Measurements from ENCODE around the gene KLRB1. TPM values are rescaled to one million over a fixed set of nuclear protein-coding genes. Genes with fewer than 3 reads are reported as not detected.

The KLRB1 gene
- total and polyA plus RNA-seq, 2 of the 13 experiments (the other 11 are each of a cell fraction or from before 2014, with no cell fraction given): not detected

- Histone ChIP-seq H3K27me3 (ENCODE audit: control insufficient read depth in 1 of 2, insufficient read depth in 2 of 2, low read length in 2 of 2) (no peaks in the 10 kb centered on the region), H3K9me3 (ENCODE audit: low read length) (no peaks in the 10 kb centered on the region), H4K20me1 (ENCODE audit: insufficient read depth, low read length) (no peaks in the 10 kb centered on the region), H3K36me3 (replicated peaks in 1 of 2; ENCODE audit: control insufficient read depth in 1 of 2, insufficient read depth in 2 of 2, low read length in 2 of 2) (no peaks in the 10 kb centered on the region), H2AFZ (ENCODE audit: low read length) (no peak overlapping the region), H3K4me3 (replicated peaks in 1 of 3; ENCODE audit: insufficient read depth in 1 of 3, low read depth in 2 of 3, low read length in 3 of 3) (no peak overlapping the region), H3K4me2 (ENCODE audit: low read depth, low read length) (no peak overlapping the region), H3K4me1 (ENCODE audit: insufficient read depth, low read length) (no peaks in the 10 kb centered on the region), H3K79me2 (ENCODE audit: insufficient read depth, low read length) (no peaks in the 10 kb centered on the region), H3K27ac (ENCODE audit: extremely low read length, insufficient read depth, low read length) (no peak overlapping the region), H3K9ac (ENCODE audit: insufficient read depth, low read depth, low read length) (no peak overlapping the region)
- DNase-seq (ENCODE audit: low spot score) (no peak), FAIRE-seq (no peak), ATAC-seq (no peak)
- TF ChIP-seq KDM6A (CRISPR knock-in tag; IDR thresholded peaks at IDR 0.05; ENCODE audit: low read depth) (no peak), MYPOP (CRISPR knock-in tag; IDR thresholded peaks at IDR 0.05) (no peak), ELF1 (CRISPR knock-in tag; IDR thresholded peaks at IDR 0.05) (no peak), ZSCAN30 (CRISPR knock-in tag; IDR thresholded peaks at IDR 0.05) (no peak), SUZ12 (IDR thresholded peaks at IDR 0.05; ENCODE audit: low read depth, low read length) (no peak), ZNF468 (CRISPR knock-in tag; IDR thresholded peaks at IDR 0.05) (no peak), ZNF501 (CRISPR knock-in tag; IDR thresholded peaks at IDR 0.05) (no peak), NFE2L2 (IDR thresholded peaks at IDR 0.05; ENCODE audit: low read length) (no peak), SKIL (CRISPR knock-in tag; IDR thresholded peaks at IDR 0.05; ENCODE audit: borderline replicate concordance) (no peak), ZNF343 (CRISPR knock-in tag; IDR thresholded peaks at IDR 0.05) (no peak), ZNF703 (CRISPR knock-in tag; IDR thresholded peaks at IDR 0.05; ENCODE audit: borderline replicate concordance) (no peak), HDAC1 (CRISPR knock-in tag; IDR thresholded peaks at IDR 0.05) (no peak), BRCA1 (CRISPR knock-in tag; IDR thresholded peaks at IDR 0.05) (no peak), NFIB (CRISPR knock-in tag; IDR thresholded peaks at IDR 0.05; ENCODE audit: borderline replicate concordance) (no peak), THRA (CRISPR knock-in tag; IDR thresholded peaks at IDR 0.05; ENCODE audit: borderline replicate concordance) (no peak), ZNF552 (CRISPR knock-in tag; IDR thresholded peaks at IDR 0.05; ENCODE audit: borderline replicate concordance) (no peak), ZNF33B (CRISPR knock-in tag; IDR thresholded peaks at IDR 0.05) (no peak), CEBPZ (IDR thresholded peaks at IDR 0.05; ENCODE audit: low read length) (no peak)
- BruUV-seq (replicated peaks): no TSS peak
- intact Hi-C loops (cut with micrococcal nuclease; ENCODE audit: unreplicated experiment) (no loop called here), in situ Hi-C loops (cut with HindIII; ENCODE audit: extremely low pct_ligation_motif_present, low pct_unique_long_range_greater_than_20kb) (no loop called here)
- WGBS (ENCODE audit: low lambda C conversion rate): 90% methylated on average over 6 of the region's 6 CpGs
- ChIA-PET POLR2A (no interaction called here), CTCF (ENCODE audit: low intra/inter-chr PET ratio, low total read pairs) (no interaction called here)
Observed at GRCh38 chr12:9617124-9617523, 9.4 kb upstream of the KLRB1 start.

All from HepG2 (cell line).